HL-60 (cell line): ENCODE results near the gene ZNF385D.

Experiments used
- DNase-seq, 2 experiments: peaks; one replicate each; pipeline ENCODE4 v3.0.0-alpha.2; 2010 to 2020; ENCODE audit warnings: low read depth in 1 of 2, low spot score in 1 of 2
- H3K27ac ChIP-seq: fragments of 250-450 bp; sonication (Bioruptor Pico); replicated peaks from 2 replicates; pipeline ENCODE4 v1.5.1; 2020; ENCODE audit warnings: mild to moderate bottlenecking, moderate library complexity
- H3K27me3 ChIP-seq: fragments of 250-450 bp; sonication (Bioruptor Pico); 2 replicates; pipeline ENCODE4 v1.5.1; 2021; ENCODE audit warnings: mild to moderate bottlenecking, moderate library complexity; ENCODE audit not compliant: insufficient read depth, poor library complexity, severe bottlenecking
- H3K4me3 ChIP-seq: replicated peaks from 2 replicates; pipeline ENCODE4 v1.5.1; 2011; ENCODE audit warnings: mild to moderate bottlenecking, control low read depth, low read length; ENCODE audit not compliant: insufficient read depth
- GABPA ChIP-seq: IDR thresholded peaks from 2 replicates; pipeline ENCODE4 v1.6.1; 2012; ENCODE audit warnings: low read depth
- POLR2AphosphoS5 ChIP-seq: IDR thresholded peaks from 2 replicates; pipeline ENCODE4 v1.6.1; 2012; ENCODE audit warnings: low read depth
- REST ChIP-seq: IDR thresholded peaks from 2 replicates; pipeline ENCODE4 v1.6.1; 2012; ENCODE audit warnings: low read depth; ENCODE audit not compliant: insufficient replicate concordance
- SPI1 ChIP-seq: IDR thresholded peaks from 2 replicates; pipeline ENCODE4 v1.6.1; 2012; ENCODE audit warnings: low read depth, mild to moderate bottlenecking, borderline replicate concordance
- TF ChIP-seq, protein P1 (sequence below): IDR thresholded peaks from one replicate; pipeline ENCODE4 v1.5.1; 2011; ENCODE audit warnings: low read length, control low read depth, inconsistent platforms; ENCODE audit not compliant: insufficient read depth

The ZNF385D gene

DNA sequence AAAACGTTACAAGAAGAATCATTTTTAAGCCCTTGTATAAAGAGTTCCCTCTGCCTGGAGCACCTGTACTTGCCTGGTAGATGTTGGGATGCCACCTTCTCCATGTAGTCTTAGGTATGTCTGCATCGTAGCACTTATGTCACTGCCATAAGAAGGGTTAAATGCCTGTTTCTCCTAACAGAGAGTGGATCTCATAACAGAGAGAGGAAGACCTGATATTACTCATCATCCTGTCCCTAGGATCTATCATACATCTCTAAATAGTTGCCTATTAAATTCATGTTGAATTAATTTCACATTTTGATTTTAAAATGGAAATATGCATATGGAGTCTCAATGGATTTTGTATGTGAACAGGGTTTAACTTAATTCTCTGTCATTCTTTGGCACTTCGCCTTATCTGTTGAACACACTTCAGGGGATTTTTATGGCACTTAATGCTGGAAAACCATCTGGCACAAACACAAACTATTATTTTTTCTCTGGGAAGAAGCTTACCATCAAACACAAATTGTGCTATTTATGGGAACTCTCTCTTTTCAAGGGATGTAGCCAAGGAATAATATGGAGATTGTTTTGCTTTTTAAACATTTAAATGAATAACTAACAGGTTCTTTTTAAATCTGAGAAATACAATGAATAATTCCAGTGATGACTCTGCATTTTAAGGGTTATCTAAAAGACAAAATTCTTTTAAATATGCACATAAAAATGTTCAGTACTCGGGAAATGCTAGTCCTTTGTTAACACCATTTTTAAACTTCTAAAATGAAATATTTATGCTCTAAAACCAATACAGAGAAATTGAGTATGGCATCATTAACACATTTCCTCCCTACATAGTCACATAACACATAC, 230.7 kb downstream of the ZNF385D start:
- no peak overlapping the region for H3K27ac ChIP-seq
- no peaks in the 10 kb centered on the region for H3K27me3 ChIP-seq
- DNase-seq: no peak
- no peak for TF ChIP-seq POLR2AphosphoS5
- TF ChIP-seq, protein P1, sequence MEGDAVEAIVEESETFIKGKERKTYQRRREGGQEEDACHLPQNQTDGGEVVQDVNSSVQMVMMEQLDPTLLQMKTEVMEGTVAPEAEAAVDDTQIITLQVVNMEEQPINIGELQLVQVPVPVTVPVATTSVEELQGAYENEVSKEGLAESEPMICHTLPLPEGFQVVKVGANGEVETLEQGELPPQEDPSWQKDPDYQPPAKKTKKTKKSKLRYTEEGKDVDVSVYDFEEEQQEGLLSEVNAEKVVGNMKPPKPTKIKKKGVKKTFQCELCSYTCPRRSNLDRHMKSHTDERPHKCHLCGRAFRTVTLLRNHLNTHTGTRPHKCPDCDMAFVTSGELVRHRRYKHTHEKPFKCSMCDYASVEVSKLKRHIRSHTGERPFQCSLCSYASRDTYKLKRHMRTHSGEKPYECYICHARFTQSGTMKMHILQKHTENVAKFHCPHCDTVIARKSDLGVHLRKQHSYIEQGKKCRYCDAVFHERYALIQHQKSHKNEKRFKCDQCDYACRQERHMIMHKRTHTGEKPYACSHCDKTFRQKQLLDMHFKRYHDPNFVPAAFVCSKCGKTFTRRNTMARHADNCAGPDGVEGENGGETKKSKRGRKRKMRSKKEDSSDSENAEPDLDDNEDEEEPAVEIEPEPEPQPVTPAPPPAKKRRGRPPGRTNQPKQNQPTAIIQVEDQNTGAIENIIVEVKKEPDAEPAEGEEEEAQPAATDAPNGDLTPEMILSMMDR: no peak
- TF ChIP-seq SPI1: no peak
- TF ChIP-seq GABPA: no peak
- no peak for TF ChIP-seq REST
- no peak overlapping the region for H3K4me3 ChIP-seq

DNA sequence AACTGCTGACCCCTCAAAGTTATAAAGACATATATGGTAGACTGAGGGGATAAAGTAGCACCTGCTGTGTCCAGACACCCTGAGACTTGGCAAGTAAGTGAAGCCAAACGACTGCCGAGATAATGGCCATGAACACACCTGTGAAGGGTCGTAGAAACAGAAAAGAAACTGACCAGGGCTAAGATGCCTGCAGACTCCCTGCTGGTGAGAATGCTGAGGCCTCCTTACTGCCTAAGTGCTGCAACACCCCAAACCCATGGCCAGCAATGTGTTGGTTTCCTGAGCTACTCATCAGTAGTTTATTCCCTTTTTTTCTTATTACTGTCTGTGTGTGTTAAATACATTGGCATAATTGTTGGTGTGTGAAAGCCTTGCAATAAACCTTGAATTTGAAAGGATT, 233.8 kb downstream of the ZNF385D start:
- Histone ChIP-seq H3K4me3 (no peak overlapping the region), H3K27ac (no peak overlapping the region), H3K27me3 (no peaks in the 10 kb centered on the region)
- TF ChIP-seq SPI1: no peak
- TF ChIP-seq, protein P1: no peak
- TF ChIP-seq POLR2AphosphoS5: no peak
- no peak for TF ChIP-seq GABPA
- TF ChIP-seq REST: no peak
- DNase-seq: no peak

DNA sequence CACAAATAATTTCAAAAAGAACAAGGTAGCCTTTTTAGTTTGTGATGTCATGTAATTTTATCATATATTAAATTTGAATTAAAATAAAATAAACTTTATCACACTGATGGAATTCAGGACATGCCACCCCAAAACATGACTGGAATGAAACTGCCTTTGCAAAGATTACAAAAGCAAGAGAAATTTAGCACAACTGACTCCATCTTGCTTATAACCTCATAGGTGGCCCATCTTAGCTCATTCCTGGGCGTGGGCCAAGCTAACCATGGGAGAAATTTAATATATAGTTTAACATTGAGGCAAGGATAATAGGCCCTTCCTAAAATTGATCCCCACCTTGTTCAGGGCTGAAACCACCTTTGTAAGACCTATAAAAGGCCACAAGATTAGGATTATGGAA, 235.6 kb downstream of the ZNF385D start:
- Histone ChIP-seq H3K27me3 (no peaks in the 10 kb centered on the region), H3K27ac (no peak overlapping the region), H3K4me3 (no peak overlapping the region)
- no peak for DNase-seq
- TF ChIP-seq REST (no peak), SPI1 (no peak), GABPA (no peak), POLR2AphosphoS5 (no peak)
- TF ChIP-seq, protein P1: no peak
